VCaP (cell line): ENCODE measurements around the gene SYTL2.
"Not testable (repeated sequence)": the region's sequence is repeated elsewhere in the genome, so short reads cannot be mapped to it uniquely, and the experiment has no call there.

ENCODE experiments used
- H3K27ac ChIP-seq: fragments of 450-650 bp; 2 replicates; pipeline ENCODE4 v1.5.1; 2017
- CTCF ChIP-seq: fragments of 450-650 bp; conservative IDR thresholded peaks from 2 replicates; pipeline ENCODE4 v1.5.1; 2017; ENCODE audit warnings: mild to moderate bottlenecking, moderate library complexity

Gene SYTL2

GRCh38 chr11:85810871-85811611 is at the start of gene SYTL2:
TSS of gene SYTL2 (minus strand) at chr11:85811141. CDS start at chr11:85757725, 53,416 bp downstream.
- peak within 1 kb of the TSS; percentile 84 for H3K27ac ChIP-seq
- peak; percentile 44 for TF ChIP-seq CTCF

GRCh38 chr11:85859541-85859940 is 48.6 kb upstream of the SYTL2 start:
- not testable (repeated sequence) for H3K27ac ChIP-seq

- H3K27ac ChIP-seq: no peak overlapping the region
- no peak for TF ChIP-seq CTCF
These were observed 46.2 kb upstream of the SYTL2 start for GRCh38 chr11:85857098-85857497.

GRCh38 chr11:85855341-85855656 is 44.4 kb upstream of the SYTL2 start, which contains the start of gene CCDC83:
TSS of gene CCDC83 (plus strand) at chr11:85855383. CDS start at chr11:85865124, 9,741 bp downstream.
- TF ChIP-seq CTCF: no peak
- peak within 1 kb of the TSS; percentile 91 for H3K27ac ChIP-seq

- TF ChIP-seq CTCF: peak; percentile 96
These were observed 43.8 kb upstream of the SYTL2 start for GRCh38 chr11:85854557-85855340.

GRCh38 chr11:85854212-85854556 is 43.2 kb upstream of the SYTL2 start:
- H3K27ac ChIP-seq: peak overlapping the region; percentile 91
- no peak for TF ChIP-seq CTCF

More at GRCh38 chr11:85854557-85855340, 43.8 kb upstream of the SYTL2 start:
- H3K27ac ChIP-seq: peak overlapping the region; percentile 91

- peak overlapping the region; percentile 91; the same call in 1 of the 2 replicates for H3K27ac ChIP-seq
These were observed 42.6 kb upstream of the SYTL2 start for GRCh38 chr11:85853541-85853940.

- H3K27ac ChIP-seq: not testable (repeated sequence)
These were observed 41.8 kb upstream of the SYTL2 start for GRCh38 chr11:85852754-85853153.

- TF ChIP-seq CTCF: no peak
- no peak overlapping the region for H3K27ac ChIP-seq
These were observed 37.6 kb upstream of the SYTL2 start for GRCh38 chr11:85848556-85848955.
